22Rv1 (cell line): ENCODE measurements around the gene PSMB11.

Experiments used
- CTCF ChIP-seq: fragments of 450-650 bp; IDR thresholded peaks from 2 replicates; pipeline ENCODE4 v1.5.1; 2017; ENCODE audit warnings: mild to moderate bottlenecking
- ZFX ChIP-seq: fragments of 450-650 bp; IDR thresholded peaks from 2 replicates; pipeline ENCODE4 v1.6.1; 2017; ENCODE audit warnings: antibody characterized with exemption, borderline replicate concordance

- TF ChIP-seq CTCF, result 0 out of 2 replicates have a peak, but pooled peaks have one; percentile 26
- no peak for TF ChIP-seq ZFX
Measured at GRCh38 chr14:23006544-23007419, 35.2 kb upstream of the PSMB11 start.
